ENCODE data around the gene EVL.
"Not testable (repeated sequence)": the region's sequence is repeated elsewhere in the genome, so short reads cannot be mapped to it uniquely, and the experiment has no call there.

Gene EVL

GRCh38 chr14:100147691-100148464 lies 82.7 kb downstream of the EVL start:
- DNase-seq (ENCODE audit: low read depth), result no peak

DNA sequence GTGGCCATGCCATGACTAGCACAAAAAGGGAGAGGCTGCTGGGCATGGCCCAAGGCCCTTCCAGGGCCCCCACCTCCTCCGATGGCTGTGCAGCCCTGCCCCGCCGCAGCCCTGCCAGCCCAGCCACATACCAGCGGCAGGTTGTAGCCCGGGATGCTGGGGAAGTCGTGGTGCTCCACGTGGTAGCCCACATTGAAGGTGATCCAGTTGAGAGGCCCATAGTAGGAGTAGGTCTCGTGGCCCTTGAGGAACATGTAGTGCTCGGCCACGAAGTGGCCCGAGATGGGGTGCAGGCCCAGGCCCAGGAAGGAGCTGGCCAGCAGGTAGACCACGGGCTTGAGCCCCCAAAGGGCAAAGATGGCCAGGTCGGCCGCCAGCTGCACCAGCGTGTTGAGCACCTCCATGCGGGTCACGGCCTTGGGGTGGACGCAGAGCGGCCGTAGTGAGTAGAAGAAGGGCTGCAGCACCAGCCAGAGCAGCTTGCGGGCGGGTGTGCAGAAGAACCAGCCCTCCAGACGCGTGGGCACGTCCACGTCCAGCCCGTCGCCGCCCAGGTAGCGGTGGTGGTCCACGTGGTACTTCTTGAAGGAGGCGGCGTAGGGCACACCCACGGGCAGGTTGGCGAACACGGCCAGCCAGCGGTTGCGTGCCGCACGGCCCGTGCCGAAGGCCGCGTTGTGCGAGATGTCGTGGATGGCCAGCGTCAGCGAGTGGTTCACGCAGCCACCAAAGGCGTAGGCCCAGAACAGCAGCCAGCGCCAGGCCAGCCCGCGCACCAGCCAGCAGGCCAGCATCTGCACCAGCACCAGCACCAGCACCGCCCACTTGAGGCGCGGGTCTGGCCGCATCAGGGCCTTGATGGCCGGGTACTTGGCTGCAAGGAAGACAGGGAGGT lies 83.9 kb downstream of the EVL start:
- DNase-seq (ENCODE audit: low read depth), result no peak

- no peak for DNase-seq (ENCODE audit: low read depth)
These were observed 84.8 kb downstream of the EVL start for GRCh38 chr14:100149851-100150611.

GRCh38 chr14:100150932-100151587 lies 85.8 kb downstream of the EVL start:
- no peak for DNase-seq (ENCODE audit: low read depth)

DNA sequence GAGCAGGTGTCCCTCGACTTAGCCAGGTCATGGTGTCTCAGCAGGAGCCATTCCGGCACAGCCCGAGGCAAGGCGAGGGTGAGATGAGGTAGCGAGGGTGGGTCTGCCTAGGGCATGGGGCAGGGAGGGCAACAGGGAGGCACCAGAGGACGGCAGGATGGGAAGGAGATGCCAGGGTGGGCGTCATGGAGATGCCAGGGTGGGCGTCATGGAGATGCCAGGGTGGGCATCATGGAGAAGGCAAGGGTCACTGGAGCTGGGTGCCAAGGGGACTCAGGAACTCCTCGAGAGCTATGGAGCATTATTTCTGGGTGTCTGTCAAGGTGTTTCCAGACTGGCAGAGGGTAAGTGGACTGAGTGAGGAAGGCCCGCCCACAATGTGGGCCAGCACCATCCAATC lies 86.9 kb downstream of the EVL start:
- no peak for DNase-seq (ENCODE audit: low read depth)

DNA sequence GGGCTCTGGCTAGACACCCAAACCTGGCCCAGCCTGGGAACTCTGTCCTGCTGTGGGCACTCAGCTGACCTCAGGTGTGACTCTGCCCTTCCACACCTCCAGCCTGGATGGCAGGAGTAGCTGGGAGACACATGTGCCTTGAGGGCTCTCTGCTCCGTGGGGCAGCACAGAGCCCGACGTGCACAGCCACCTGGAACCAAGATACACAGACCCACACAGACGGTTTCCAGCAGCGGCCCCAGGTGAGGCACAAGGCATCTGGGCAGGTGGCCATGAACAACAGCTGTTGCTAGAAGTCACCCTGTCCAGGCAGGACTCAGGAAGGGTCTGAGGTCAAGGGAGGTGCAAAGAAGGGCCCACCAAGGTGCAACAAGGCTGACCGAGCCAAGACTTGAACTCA lies 88.3 kb downstream of the EVL start:
- DNase-seq (ENCODE audit: low read depth), result no peak

- no peak for DNase-seq (ENCODE audit: low read depth)
These were observed 89.9 kb downstream of the EVL start for GRCh38 chr14:100155049-100155621.

DNA sequence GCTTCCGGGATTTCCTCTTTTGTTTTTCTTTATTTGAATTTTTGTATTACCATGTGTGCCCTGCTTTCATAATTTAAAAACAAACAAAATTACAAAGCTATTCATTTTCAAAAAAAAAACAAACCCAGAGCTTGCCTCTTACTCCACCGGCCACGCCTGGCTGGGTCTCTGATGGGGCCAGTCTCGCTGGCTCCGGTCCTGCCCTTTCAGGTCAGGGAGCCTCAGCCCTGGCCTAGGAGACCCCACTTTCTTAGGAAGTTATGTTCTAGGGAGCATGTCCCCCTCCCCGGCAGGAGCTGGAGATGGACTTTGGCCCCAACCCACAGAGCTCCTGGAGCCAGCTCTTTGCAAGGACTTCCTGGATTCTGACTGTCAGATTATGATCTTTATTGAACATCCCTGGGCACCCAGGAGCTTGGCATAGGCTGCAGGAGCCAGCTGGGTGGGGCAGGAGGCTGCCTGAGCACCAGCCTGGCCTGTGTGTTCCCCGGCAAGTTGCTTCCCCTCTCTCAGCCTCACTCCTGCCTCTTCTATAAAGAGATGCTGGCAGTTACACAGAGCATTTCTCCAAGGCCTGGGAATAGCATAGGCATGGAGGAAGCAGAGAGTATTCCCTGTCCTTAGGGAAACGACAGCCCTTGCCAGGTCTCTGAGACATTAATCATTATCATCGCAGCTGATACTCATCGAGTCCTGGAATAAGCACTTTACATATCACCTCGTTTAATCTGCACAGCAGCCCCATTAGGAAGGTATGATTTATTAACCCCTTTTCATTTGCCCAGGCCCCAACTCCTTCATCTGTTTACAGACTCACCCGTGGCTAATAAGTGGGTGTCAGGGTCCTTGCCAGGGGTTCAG lies 90.8 kb downstream of the EVL start:
- DNase-seq (ENCODE audit: low read depth), result no peak

DNA sequence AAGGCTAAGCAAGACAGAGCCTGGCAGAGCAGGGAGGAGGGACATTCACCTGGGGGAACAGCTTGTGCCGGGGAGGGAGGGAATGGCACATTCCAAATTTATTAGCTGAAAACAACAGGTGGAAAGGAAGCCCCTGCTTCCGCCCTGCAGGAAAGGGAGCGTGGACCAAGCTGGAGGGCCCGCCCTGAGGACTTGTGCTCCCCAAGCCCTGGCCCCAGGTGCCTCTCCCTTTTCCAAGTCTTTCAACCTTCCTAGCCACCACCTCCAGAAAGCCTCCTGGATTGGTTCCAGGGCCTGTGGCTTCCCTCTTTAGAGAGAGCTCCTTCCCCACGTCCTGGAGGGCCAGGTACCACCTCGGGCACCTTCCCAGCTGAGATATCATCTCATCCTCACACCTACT lies 91.6 kb downstream of the EVL start:
- DNase-seq (ENCODE audit: low read depth), result no peak

- not testable (repeated sequence) for DNase-seq (ENCODE audit: low read depth)
These were observed 92.5 kb downstream of the EVL start for GRCh38 chr14:100157548-100158232.

DNA sequence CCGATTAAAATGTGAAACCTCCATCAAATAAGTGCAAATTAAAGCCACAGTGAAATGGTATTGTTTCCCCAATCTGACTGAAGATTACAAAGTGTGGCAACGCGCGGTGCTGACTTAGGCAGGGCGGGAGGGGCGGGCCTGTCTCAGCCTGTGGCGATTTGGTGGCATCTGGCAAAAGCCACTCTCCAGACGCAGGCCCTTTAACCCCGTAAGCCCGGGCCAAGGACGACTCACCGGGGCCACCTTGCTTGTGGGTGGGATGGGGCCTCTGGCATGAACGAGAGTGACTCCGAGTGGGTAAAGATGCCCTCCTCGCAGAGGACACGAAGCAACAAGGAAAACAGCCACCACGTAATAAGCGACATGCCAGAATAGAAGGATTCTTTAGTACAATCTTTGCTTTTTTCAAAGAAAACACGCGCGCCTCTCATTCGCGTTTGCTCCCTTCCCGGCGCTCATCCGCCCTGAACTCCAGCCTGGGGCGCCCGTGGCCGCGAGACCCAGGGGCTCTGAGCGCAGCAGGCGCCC lies 93.4 kb downstream of the EVL start:
- DNase-seq (ENCODE audit: low read depth), result no peak

DNA sequence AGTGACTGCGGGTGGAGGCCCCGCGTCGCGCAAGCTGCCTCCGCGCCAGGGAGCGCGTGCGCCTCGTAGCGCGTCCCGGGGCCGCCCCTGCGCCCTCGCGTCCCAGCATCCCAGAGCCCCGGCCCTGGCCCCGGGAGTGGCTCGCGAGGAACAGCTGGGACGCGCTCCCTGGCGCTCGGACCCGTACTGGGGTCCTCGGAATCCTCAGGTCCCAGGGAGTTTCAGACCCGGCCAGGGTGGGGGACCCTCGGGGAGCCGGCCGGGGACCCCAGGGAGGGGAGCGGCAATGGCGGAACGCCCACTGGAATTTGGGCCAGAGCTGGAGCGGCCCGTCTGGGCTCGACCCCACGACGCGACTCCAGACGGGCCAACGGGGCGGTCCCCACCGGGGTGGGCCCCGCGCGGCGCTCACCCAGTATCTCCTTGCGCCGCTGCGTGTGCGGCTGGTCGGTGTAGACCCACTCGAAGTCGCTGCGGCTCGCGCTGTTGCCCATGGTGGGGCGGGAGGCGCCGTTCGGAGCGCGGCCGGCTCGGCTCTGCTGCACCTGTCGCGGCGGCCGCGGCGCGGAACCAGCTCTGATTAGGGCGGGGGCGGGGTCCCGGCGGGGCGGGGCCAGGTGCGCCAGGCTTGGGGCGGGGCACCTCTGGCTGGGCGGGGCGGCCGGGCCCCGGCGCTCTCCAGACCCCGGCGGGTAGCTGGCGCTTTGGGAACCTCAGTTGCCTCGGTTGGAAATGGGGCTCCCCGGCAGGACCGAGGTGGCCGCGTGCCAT lies 94.1 kb downstream of the EVL start, which contains the start of gene DEGS2:
TSS of gene DEGS2 (minus strand) at position 552 of the 771 bp plus-strand sequence. CDS start at position 494, 58 bp downstream.
- peak; percentile 42 for DNase-seq (ENCODE audit: low read depth)

GRCh38 chr14:100159865-100160533 lies 94.8 kb downstream of the EVL start:
- no peak for DNase-seq (ENCODE audit: low read depth)

DNA sequence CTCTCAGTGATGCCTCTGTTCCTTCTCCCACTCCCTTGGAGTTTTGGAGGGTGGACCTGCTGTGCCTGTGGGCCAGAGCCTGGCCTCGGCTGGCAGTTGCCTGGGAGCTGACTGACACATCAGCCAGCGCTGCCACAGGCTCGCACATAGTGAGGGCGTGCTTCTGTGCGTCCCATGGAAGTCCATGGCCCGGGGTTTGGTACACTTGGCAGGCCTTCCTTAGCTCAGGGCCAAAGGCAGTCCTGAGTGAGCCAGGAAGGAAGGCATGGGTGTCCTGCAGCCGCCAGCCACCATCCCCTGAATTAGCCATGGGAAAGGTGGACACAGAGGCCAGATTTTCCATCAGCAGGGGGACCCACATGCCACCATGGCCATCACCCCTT lies 95.3 kb downstream of the EVL start:
- DNase-seq (ENCODE audit: low read depth), result no peak

DNA sequence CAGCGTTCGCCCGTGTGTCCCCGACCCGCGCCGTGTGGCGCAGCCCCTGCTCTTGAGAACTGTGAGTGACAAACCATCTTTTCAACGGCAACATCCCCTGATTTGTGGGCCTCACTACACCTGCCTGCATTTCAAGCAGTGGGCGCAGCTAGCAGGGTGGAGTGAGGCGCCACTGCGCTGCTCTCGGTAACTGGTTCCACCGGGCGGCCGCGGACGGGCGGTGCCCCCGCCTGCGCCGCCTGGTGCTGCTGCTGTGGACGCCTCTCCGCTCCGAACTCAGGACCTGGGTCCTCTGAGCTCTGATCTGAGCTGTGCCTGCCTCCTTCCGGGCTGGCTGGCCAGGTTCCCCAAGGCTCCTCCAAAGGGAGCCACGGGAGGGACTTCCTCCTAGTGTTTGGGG lies 100.2 kb downstream of the EVL start:
- DNase-seq (ENCODE audit: low read depth), result no peak

DNA sequence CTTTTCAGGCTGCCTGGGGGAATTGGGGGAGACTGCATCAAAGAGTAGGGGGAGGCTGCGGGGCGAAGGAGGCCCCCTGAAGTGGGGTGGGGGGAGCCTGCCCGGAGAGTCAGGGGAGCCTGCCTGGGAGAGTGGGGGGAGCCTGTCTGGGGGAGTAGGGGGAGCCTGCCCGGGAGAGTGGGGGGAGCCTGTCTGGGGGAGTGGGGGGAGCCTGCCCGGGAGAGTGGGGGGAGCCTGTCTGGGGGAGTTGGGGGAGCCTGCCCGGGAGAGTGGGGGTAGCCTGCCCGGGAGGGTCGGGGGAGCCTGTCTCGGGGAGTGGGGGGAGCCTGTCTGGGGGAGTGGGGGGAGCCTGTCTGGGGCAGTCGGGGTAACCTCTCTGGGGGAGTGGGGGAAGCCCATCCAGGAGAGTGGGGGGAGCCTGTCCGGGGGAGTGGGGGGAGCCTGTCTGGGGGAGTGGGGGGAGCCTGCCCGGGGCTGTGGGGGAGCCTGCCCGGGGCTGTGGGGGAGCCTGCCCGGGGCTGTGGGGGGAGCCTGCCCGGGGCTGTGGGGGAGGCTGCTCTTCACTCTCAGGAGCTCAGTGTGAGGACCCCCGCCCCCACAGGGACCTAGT lies 100.7 kb downstream of the EVL start:
- DNase-seq (ENCODE audit: low read depth), result no peak

DNA sequence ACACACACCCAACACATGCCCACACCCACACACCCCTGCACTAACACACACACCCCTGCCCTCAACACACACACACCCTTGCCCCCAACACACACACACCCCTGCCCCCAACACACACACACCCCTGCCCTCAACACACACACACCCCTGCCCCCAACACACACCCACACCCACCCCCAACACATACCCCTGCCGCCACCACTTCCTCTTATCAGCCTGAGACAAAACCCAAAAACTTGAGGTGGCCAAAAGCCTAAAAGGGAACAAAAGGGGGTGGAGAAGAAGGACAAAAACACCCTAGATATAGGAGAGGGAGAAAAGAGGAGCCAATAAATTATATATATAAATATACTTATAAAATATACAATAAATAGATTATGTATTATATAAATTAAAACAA lies 103.3 kb downstream of the EVL start:
- DNase-seq (ENCODE audit: low read depth), result no peak

DNA sequence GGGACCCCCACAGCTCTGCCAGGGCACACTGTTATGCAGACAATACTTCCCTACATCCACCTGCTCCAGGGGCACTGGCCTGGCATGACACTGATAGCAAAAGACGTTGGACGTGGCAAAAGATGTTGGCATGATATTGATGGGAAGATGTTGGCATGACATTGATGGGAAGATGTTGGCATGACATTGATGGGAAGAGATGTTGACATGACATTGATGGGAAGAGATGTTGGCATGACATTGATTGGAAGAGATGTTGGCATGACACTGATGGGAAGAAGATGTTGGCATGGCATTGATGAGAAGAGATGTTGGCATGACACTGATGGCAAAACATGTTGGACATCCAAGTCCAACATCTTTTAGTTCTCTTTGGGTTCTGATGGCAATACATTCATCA lies 105.7 kb downstream of the EVL start:
- no peak for DNase-seq (ENCODE audit: low read depth)

All from stimulated activated CD8-positive, alpha-beta memory T cell treated with anti-CD3 and anti-CD28 coated beads, Interleukin-12 subunit alpha, Interleukin-12 subunit beta, amount 100 ng/mL, for 4 hours (primary cell).